CD4-positive, alpha-beta T cell treated with Interleukin-17A for 1 hour (primary cell): Measurements from ENCODE around the gene SNX6.

Experiments
- DNase-seq: peaks from one replicate; pipeline ENCODE4 v3.0.0-alpha.2; 2020

Gene SNX6

GRCh38 chr14:34633742-34634141 is 3.8 kb upstream of the SNX6 start:
- no peak for DNase-seq

GRCh38 chr14:34632411-34632978 is 2.5 kb upstream of the SNX6 start:
- no peak for DNase-seq

DNA sequence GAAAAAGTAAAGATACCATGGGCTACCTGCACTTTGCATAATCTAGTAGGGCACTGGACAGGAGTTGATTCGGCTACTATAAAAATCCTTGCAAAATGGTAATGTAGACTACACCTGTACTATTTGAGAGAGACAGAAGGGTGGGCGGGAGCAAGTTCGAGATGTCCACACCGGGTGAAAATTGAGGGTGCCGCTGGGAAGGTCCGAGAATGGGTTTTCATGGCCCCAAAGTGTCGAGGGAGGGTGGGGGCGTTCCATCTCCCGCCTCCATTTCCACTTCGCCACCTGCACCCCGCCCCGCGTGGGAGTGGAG is 648 bp downstream of the SNX6 start:
- no peak for DNase-seq

DNA sequence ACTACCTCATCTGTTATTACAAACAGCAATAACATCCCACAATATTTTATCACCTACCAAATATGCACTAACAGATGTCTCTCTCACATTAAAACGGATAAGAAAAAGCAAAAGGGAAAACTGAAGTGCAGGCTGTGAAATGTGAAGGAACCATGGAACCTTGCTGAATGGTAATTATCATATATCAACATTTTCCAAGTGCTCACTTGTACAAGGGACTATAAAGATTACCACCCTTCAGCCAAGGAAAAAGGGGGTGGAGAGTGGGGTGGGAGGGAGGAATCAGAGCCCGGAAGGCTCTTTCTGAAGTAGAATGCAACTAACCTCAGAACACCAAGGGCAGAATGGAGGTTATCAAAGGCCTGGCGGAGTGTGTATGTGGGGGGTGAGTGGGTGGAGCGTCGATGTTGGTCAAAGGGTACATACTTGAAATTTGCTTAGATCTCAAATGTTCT is 1.2 kb downstream of the SNX6 start:
- peak; percentile 60 for DNase-seq

DNA sequence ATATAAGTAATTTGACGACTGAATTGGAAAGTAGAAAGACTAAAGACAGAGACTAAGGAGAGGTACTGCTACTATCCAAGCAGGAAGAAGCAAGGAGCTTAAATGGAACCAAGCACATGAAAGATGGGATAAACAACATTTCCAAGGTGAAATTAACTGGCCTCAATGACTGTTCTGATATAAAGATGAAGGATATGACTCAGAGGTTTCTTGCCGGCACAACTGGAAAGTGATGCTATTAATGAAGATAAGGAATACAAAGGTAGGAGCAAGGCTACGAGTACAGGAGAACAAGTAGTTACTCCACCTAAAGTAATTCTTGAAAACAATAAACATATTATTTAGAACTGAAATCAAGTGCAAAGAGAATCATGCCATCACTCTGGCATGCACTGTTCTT is 6.4 kb downstream of the SNX6 start:
- no peak for DNase-seq

DNA sequence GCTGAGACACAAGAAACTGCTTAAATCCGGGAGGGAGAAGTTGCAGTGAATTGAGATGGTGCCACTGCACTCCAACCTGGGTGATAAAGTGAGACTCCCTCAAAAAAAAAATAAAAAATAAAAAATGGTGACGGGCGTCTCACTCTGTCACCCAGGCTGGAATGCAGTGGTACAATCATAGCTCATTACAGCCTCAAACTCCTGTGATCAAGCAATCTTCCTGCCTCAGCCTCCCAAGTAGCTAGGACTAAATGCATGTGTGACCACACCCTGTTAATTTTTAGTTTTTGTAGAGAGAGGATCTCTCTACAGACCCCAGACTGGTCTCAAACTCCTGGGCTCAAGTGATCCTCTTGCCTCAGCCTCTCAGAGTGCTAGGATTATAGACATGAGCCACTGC is 9.1 kb downstream of the SNX6 start:
- DNase-seq: no peak

DNA sequence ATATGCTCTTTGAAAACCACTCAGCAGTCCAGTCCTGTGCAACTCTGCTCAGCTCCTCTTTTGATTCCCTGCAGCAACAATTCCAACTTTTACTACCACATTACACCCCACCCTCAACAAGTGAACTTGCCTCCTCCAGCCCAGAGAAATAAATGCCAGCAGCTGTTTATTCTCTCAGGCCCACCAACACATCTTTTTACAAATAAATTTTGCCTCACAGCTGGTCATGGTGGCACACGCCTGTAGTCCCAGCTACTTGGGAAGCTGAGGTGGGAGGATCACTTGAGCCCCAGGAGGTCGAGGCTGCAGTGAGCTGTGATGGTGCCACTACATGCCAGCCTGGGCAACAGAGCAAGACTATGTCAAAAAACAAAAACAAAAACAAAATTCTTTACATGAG is 9.8 kb downstream of the SNX6 start:
- DNase-seq: no peak

- DNase-seq: no peak
These were observed 10.5 kb downstream of the SNX6 start for GRCh38 chr14:34619471-34619870.

- no peak for DNase-seq
These were observed 13.6 kb downstream of the SNX6 start for GRCh38 chr14:34616360-34616759.

- no peak for DNase-seq
These were observed 14.4 kb downstream of the SNX6 start for GRCh38 chr14:34615507-34615906.

- no peak for DNase-seq
These were observed 15.3 kb downstream of the SNX6 start for GRCh38 chr14:34614638-34615037.

DNA sequence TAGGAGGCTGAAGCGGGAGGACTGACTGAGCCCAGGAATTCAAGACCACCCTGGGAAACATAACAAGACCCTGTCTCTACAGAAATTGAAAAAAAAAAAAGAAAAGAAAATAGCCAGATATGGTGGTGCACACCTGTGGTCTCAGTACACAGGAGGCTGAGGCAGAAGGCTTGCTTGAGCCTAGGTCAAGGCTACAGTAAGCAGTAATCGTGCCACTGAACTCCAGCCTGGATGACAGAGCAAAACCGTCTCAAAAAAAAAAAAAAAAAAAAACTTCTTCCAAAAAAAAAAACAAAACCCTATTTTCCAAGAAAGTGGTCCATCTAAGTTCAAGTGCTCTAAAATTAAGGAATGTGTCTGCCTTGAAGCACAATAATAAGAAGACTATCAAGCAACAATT is 19.8 kb downstream of the SNX6 start:
- no peak for DNase-seq

DNA sequence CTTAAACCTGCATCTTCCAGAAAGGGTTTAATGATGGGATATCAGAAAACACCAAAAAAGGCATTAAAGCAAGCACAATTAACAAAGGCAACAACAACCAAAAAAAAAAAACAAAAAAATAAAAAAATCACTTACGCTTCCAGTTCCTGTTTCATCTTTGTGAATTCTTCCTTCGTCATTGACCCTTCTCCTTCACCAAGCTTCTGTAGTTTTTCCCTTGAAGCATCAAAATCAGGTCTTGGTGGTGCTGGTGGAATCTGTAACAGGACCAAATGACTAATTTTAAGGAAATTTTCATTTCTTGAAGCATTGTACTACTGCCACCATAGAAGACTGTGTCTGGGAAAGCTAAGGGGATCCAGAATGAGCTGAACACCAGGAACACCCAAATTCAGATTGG is 24.5 kb downstream of the SNX6 start:
- no peak for DNase-seq

DNA sequence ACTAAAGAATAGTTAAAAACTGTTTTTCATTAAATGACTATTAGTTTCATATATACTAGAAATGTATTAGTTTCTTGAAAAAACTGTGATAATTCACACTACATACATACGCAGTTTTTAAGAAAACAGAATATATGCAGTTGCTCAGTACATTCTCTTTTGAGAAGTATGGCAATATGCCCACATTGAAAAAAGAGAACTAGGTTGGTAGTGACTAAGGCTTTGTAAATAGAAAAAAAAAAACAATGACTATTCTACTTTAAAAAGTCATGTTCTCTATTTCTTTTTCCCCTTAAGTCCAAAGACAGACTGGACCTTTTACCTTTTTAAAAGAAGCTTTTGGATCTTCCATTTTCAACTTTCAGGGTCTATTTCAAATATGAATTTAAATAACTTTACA is 25.0 kb downstream of the SNX6 start:
- DNase-seq: no peak

DNA sequence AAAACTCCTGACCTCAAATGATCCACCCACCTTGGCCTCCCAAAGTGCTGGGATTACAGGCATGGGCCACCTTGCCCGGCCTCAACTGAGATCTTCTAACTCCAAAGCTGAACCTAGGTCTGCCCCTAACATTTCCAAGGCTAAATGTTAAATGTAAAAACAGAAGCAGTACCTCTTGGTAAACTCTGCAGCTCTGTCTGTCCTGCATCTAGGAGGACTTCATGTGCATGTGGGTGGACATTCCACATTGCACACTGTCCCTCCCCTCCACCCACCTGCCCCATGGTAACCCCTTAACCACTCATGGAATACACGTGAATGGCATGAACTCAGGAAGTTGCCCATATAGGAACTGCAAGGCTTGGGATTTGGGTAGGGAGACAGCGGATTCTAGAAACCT is 33.1 kb downstream of the SNX6 start:
- no peak for DNase-seq

DNA sequence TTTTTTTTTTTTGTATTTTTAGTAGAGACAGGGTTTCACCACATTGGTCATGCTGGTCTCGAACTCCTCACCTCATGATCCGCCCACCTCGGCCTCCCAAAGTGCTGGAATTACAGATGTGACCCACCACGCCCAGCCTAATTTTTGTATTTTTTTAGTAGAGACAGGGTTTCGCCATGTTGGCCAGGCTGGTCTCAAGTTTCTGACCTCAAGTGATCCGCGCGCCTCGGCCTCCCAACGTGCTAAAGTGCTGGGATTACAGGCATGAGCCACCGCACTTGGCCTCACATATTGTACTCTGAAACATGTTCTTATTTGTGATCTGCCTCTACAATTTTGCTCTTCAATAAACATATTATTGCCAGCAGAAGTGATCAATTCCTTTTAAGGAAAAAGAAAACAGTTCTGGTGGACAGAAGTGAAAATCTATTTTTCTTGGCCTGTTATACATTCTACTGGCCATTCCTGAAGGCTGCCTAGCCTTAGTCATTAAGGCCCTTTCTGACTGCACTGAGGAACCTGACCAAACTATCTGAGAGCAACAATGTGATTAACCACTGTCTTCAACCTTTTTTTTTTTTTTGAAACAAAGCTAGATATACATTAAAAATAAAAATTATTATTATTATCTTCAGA is 36.1 kb downstream of the SNX6 start:
- no peak for DNase-seq

DNA sequence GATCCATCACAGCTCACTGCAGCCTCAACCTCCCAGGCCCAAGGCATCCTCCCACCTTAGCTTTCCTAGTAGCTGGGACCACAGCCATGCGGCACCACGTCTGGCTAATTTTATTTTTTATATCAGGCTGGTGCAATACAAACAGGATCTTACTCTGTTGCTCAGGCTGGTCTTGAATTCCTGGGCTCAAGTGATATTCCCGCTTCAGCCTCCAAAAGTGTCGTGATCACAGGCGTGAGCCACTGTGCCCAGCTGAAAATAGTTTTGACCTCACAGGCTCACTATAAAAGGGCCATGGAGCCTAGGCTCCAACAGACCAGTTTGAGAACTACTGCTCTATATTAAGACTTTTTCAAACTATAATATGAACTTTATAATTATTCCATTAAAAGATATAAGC is 37.3 kb downstream of the SNX6 start:
- no peak for DNase-seq

DNA sequence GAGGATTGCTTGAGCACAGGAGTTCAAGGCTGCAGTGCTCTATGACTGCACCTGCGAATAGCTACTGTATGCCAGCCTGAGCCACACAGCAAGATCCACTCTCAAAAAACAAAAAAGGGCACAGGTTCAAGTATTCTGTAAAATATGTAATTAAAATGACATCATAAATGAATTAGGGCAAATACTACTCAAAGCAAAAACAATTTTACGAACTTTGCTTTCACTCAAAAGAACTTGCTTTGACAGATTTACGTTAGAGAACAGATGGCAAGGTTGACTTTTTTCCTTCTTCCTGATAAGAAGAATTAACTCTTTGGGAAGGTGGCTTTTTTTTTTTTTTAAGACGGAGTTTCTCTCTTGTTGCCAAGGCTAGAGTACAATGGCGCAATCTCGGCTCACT is 46.4 kb downstream of the SNX6 start:
- no peak for DNase-seq

GRCh38 chr14:34582117-34582680 is 47.7 kb downstream of the SNX6 start:
- no peak for DNase-seq

GRCh38 chr14:34580381-34580780 is 49.6 kb downstream of the SNX6 start:
- no peak for DNase-seq

DNA sequence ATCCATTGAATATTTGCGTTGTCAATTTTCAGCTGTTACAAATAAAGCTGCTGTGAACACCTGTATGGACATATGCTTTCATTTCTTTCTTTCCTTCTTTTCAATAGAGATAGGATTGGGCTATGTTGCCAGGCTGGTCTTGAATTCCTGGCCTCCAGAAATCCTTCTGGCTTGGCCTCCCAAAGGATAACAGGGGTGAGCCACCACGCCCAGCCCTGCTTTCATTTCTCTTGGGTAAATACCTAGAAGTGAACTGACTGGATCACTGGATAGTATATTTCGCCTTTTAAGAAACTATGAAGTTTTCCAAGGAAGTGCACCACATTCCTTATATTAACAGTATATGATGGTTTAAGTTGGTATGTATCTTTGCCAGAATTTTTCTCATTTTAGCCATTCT is 58.2 kb downstream of the SNX6 start:
- DNase-seq: no peak

DNA sequence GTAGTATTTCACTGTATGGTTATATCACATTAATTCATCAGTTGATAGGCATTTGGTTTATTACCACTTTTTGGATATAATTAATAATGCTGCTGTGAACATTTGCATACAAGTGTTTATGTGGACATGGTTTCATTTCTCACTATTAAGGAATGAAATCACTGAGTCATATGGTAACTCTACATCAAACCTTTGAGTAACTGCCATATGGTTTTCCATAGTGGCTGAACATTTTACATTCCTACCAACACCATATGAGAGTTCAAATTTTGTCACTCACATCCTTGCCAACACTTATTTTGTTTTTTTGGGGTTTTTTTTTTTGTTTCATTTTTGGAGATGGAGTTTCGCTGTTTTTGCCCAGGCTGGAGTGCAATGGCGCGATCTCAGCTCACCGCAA is 60.2 kb downstream of the SNX6 start:
- DNase-seq: no peak

DNA sequence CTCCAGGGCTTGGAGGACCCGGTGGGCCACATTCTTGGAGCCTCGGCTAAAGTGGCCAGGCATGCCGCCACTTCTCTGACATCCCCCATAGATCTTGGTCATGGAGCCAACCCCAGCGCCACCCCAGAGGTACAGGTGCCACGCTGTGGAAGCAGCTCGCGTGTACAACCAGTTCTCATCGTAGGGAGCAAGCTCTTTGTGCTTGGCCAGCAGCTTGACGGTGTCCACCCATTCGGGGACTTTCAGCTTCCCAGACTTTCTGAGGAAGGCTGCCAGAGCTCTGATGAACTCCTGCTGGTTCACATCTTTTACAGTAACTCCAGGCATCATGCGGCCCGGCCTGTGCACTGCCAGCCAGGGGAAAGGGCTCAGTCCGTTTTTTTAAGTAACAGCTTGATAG is 61.1 kb downstream of the SNX6 start:
- no peak for DNase-seq

GRCh38 chr14:34562776-34563150 is 67.2 kb downstream of the SNX6 start:
- DNase-seq: no peak
